HCT116 (cell line): Measurements from ENCODE around the gene ZNF446. TPM values are rescaled to one million over a fixed set of nuclear protein-coding genes. Genes with fewer than 3 reads are reported as not detected.

Source experiments
- ATAC-seq: fragments of 200-7000 bp; cut with Tn5 transposase; 2 replicates; pipeline ENCODE4 v1.9.1; 2020; ENCODE audit warnings: mild to moderate bottlenecking, moderate library complexity
- BruUV-seq: library from RNA; stranded (reverse); fragments of 400-500 nt; replicated peaks from 2 replicates; lab custom pipeline; 2021; lab: Mats Ljungman, UMichigan
- CTCF ChIA-PET: fragments of 300-600 bp; sonication (Branson Sonifier 250); formaldehyde crosslinking; loops from one replicate; lab custom pipeline; 2021; ENCODE audit warnings: antibody characterized with exemption; lab: Charles Lee
- POLR2A ChIA-PET: fragments of 300-600, 350-600 bp; sonication (Branson Sonifier 250); formaldehyde crosslinking; loops from one replicate; lab custom pipeline; 2021; ENCODE audit warnings: antibody characterized with exemption; lab: Charles Lee
- RAD21 ChIA-PET, 2 experiments: fragments of 300-600 bp; sonication (Branson Sonifier 250); formaldehyde crosslinking; loops; one replicate each; lab custom pipeline; 2023; ENCODE audit warnings: low total read pairs in 2 of 2; ENCODE audit not compliant: uncharacterized antibody in 2 of 2, unreplicated experiment in 2 of 2, low non-redundant PET in 1 of 2; lab: Charles Lee
- DNase-seq: peaks from one replicate; pipeline ENCODE4 v3.0.0-alpha.2; 2010; ENCODE audit warnings: low read depth, low spot score
- H2AFZ ChIP-seq: fragments of 200-600 bp; shearing (Covaris generic), sonication (generic); 2 replicates; pipeline ENCODE4 v1.6.1; 2017; ENCODE audit warnings: low read depth, mixed run types, mixed read lengths, antibody characterized with exemption, low read length; ENCODE audit not compliant: poor library complexity, severe bottlenecking
- H3K27ac ChIP-seq: 2 replicates; pipeline ENCODE4 v1.5.1; 2012; ENCODE audit warnings: low read depth, low read length
- H3K27me3 ChIP-seq: fragments of 200-600 bp; sonication (generic); 2 replicates; pipeline ENCODE4 v1.6.1; 2016; ENCODE audit warnings: mixed run types, low read length, mixed read lengths; ENCODE audit not compliant: insufficient read depth
- H3K36me3 ChIP-seq, 2 experiments: fragments of 200-500 bp in 1 of 2; fragments of 200-600 bp in 1 of 2; sonication (Bioruptor generic) in 1 of 2; sonication (generic) in 1 of 2; 2 replicates each; pipeline versions ENCODE4 v1.5.1 to v1.6.1; 2014 to 2016; ENCODE audit warnings: low read length in 2 of 2, inconsistent platforms in 1 of 2, mixed read lengths in 1 of 2, mixed run types in 1 of 2; ENCODE audit not compliant: insufficient read depth in 2 of 2, control insufficient read depth in 1 of 2
- H3K4me1 ChIP-seq, 2 experiments: fragments of 200-600 bp in 1 of 2; sonication (generic) in 1 of 2; 2 replicates each; pipeline versions ENCODE4 v1.5.1 to v1.6.1; 2012 to 2017; ENCODE audit warnings: low read length in 2 of 2, inconsistent platforms in 1 of 2, mild to moderate bottlenecking in 1 of 2, mixed read lengths in 1 of 2, mixed run types in 1 of 2, moderate library complexity in 1 of 2; ENCODE audit not compliant: insufficient read depth in 2 of 2, control insufficient read depth in 1 of 2
- H3K4me2 ChIP-seq: fragments of 200-600 bp; sonication (generic); 2 replicates; pipeline ENCODE4 v1.6.1; 2017; ENCODE audit warnings: mixed run types, low read length, mixed read lengths
- H3K4me3 ChIP-seq, 2 experiments: fragments of 200-600 bp in 1 of 2; sonication (generic) in 1 of 2; replicated peaks in 1 of 2; 2 replicates each; pipeline ENCODE4 v1.5.1; 2011 to 2016; ENCODE audit warnings: low read length in 2 of 2, control low read depth in 1 of 2, low read depth in 1 of 2, mild to moderate bottlenecking in 1 of 2, mixed read lengths in 1 of 2, mixed run types in 1 of 2
- H3K79me2 ChIP-seq: fragments of 200-600 bp; sonication (generic); 2 replicates; pipeline ENCODE4 v1.6.1; 2017; ENCODE audit warnings: mild to moderate bottlenecking, mixed run types, low read length, moderate library complexity, mixed read lengths; ENCODE audit not compliant: insufficient read depth
- H3K9ac ChIP-seq: fragments of 200-600 bp; sonication (generic); 2 replicates; pipeline ENCODE4 v1.6.1; 2016; ENCODE audit warnings: low read length, mixed read lengths
- H3K9me2 ChIP-seq: fragments of 200-600 bp; sonication (generic), shearing (Covaris generic); 2 replicates; pipeline ENCODE4 v1.6.1; 2017; ENCODE audit warnings: mixed run types, mild to moderate bottlenecking, moderate library complexity; ENCODE audit not compliant: insufficient read depth
- H3K9me3 ChIP-seq, 2 experiments: fragments of 200-500 bp in 1 of 2; fragments of 200-600 bp in 1 of 2; sonication (Bioruptor generic) in 1 of 2; sonication (generic) in 1 of 2; 2 replicates each; pipeline ENCODE4 v1.6.1; 2014 to 2017; ENCODE audit warnings: low read length in 2 of 2, mixed read lengths in 2 of 2, inconsistent platforms in 1 of 2, low read depth in 1 of 2, mild to moderate bottlenecking in 1 of 2, mixed run types in 1 of 2, moderate library complexity in 1 of 2; ENCODE audit not compliant: control insufficient read depth in 1 of 2, insufficient read depth in 1 of 2
- H4K20me1 ChIP-seq: fragments of 200-600 bp; sonication (generic), shearing (Covaris generic); 2 replicates; pipeline ENCODE4 v1.6.1; 2017; ENCODE audit warnings: mixed run types, mild to moderate bottlenecking, moderate library complexity; ENCODE audit not compliant: insufficient read depth
- CBX3 ChIP-seq: IDR thresholded peaks from 2 replicates; pipeline ENCODE4 v1.6.1; 2012; ENCODE audit warnings: low read depth
- CEBPB ChIP-seq: IDR thresholded peaks from 2 replicates; pipeline ENCODE4 v1.6.1; 2012; ENCODE audit warnings: low read depth
- EGR1 ChIP-seq: IDR thresholded peaks from 2 replicates; pipeline ENCODE4 v1.6.1; 2012; ENCODE audit warnings: low read depth
- ELF1 ChIP-seq: IDR thresholded peaks from 2 replicates; pipeline ENCODE4 v1.6.1; 2012; ENCODE audit warnings: low read depth, borderline replicate concordance
- EZH2 ChIP-seq: fragments of 200-600 bp; sonication (generic); IDR thresholded peaks from 2 replicates; pipeline ENCODE4 v1.6.1; 2017; ENCODE audit warnings: antibody characterized with exemption, mixed run types
- EZH2phosphoT487 ChIP-seq: fragments of 200-600 bp; IDR thresholded peaks from 2 replicates; pipeline ENCODE4 v1.6.1; 2018; ENCODE audit warnings: antibody characterized with exemption, borderline replicate concordance
- FOSL1 ChIP-seq: IDR thresholded peaks from 2 replicates; pipeline ENCODE4 v1.6.1; 2012; ENCODE audit warnings: low read depth
- POLR2A ChIP-seq: IDR thresholded peaks from 2 replicates; pipeline ENCODE4 v1.7.0; 2011; ENCODE audit warnings: borderline replicate concordance; ENCODE audit not compliant: insufficient read depth, insufficient read length; ENCODE audit errors: extremely low read depth
- POLR2AphosphoS5 ChIP-seq: IDR thresholded peaks from 2 replicates; pipeline ENCODE4 v1.6.1; 2011; ENCODE audit warnings: mild to moderate bottlenecking, low read depth, low read length, moderate library complexity
- RAD21 ChIP-seq: IDR thresholded peaks from 2 replicates; pipeline ENCODE4 v1.6.1; 2012; ENCODE audit warnings: low read depth, mild to moderate bottlenecking
- SIN3A ChIP-seq: IDR thresholded peaks from 2 replicates; pipeline ENCODE4 v1.6.1; 2012; ENCODE audit warnings: low read depth
- SP1 ChIP-seq: IDR thresholded peaks from 2 replicates; pipeline ENCODE4 v1.6.1; 2012; ENCODE audit warnings: low read depth
- TCF7L2 ChIP-seq: IDR thresholded peaks from 2 replicates; pipeline ENCODE4 v1.7.0; 2011; ENCODE audit warnings: borderline replicate concordance, inconsistent platforms; ENCODE audit not compliant: insufficient read depth, insufficient read length; ENCODE audit errors: extremely low read depth
- YY1 ChIP-seq: IDR thresholded peaks from 2 replicates; pipeline ENCODE4 v1.6.1; 2011; ENCODE audit warnings: low read length, low read depth, moderate library complexity, mild to moderate bottlenecking; ENCODE audit not compliant: insufficient replicate concordance; ENCODE audit errors: extremely low read depth
- ZFX ChIP-seq: fragments of 450-650 bp; IDR thresholded peaks from 2 replicates; pipeline ENCODE4 v1.6.1; 2017
- intact Hi-C: fragments of 100-400 bp; cut with micrococcal nuclease; formaldehyde crosslinking; loops from 2 replicates; pipeline ENCODE4 v1.10.0; 2022
- total RNA-seq: library from RNA; stranded (reverse); gene quantifications from one replicate; pipeline ENCODE4 v1.2.1, GENCODE V29; 2021; ENCODE audit not compliant: unreplicated experiment
- TF ChIP-seq, protein P1 (sequence below): IDR thresholded peaks from 2 replicates; pipeline ENCODE4 v1.6.1; 2012
- TF ChIP-seq, protein P2 (sequence below): IDR thresholded peaks from 2 replicates; pipeline ENCODE4 v1.6.1; 2012; ENCODE audit warnings: low read depth
- TF ChIP-seq, protein P3 (sequence below), 3 experiments: fragments of 200-600 bp in 1 of 3; sonication (generic) in 1 of 3; IDR thresholded peaks in 2 of 3; conservative IDR thresholded peaks in 1 of 3; 2 replicates each; pipeline ENCODE4 v1.5.1; 2012 to 2017; ENCODE audit warnings: low read depth in 2 of 3, low read length in 2 of 3, antibody characterized with exemption in 1 of 3, borderline replicate concordance in 1 of 3, control low read depth in 1 of 3, mild to moderate bottlenecking in 1 of 3, mixed read lengths in 1 of 3, mixed run types in 1 of 3, moderate library complexity in 1 of 3; ENCODE audit not compliant: insufficient read depth in 1 of 3
- TF ChIP-seq, protein P4 (sequence below): IDR thresholded peaks from 2 replicates; pipeline ENCODE4 v1.6.1; 2012
- TF ChIP-seq, protein P5 (sequence below): IDR thresholded peaks from 2 replicates; pipeline ENCODE4 v1.6.1; 2011; ENCODE audit warnings: mild to moderate bottlenecking, low read length, moderate library complexity; ENCODE audit not compliant: insufficient replicate concordance; ENCODE audit errors: extremely low read depth

The ZNF446 gene
- total RNA-seq, 1 experiment from 2014 or later: 6.5 TPM

DNA sequence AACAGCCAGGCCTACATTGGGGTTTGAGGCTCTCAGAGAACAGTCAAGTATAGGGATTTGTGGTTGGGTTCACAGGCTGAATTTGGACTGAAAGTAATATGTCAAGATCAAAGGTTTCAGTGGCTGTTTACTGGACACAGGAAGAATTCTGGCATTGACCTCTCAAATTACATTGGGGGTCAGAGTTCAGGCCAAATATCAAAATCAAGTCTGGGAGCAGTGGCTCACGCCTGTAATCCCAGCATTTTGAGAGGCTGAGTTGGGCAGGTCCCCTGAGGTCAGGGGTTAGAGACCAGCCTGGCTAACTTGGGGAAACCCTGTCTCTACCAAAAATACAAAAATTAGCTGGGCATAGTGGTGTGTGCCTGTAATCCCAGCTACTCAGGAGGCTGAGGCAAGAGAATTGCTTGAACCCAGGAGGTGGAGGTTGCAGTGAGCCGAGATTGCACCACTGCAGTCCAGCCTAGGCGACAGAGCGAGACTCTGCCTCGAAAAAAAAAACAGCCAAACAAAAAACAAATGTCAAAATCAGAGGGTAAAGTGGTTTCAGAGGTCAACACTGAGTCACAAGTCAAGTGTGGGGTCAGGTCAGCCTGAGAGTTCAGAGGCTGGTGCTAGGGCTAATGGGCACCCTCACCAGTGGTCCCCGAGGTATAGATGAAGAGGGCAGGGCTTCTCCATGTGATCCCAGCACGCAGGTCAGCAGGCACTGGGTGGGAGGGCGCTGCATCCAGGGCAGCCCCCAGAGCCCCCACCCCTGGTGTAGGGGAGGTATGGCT lies 34.1 kb downstream of the ZNF446 start:
- DNase-seq (no peak), ATAC-seq (no peak)
- Histone ChIP-seq H2AFZ (no peak overlapping the region), H3K9ac (no peak overlapping the region), H3K79me2 (peaks cover 15% of the 10 kb centered on the region), H3K4me1 (peaks cover 6 to 15% of the 10 kb centered on the region in 2 experiments; a peak in 3 of 4 replicates), H3K27me3 (no peaks in the 10 kb centered on the region), H3K4me3 (no peak overlapping the region), H4K20me1 (no peaks in the 10 kb centered on the region), H3K4me2 (no peak overlapping the region), H3K9me2 (no peaks in the 10 kb centered on the region), H3K9me3 (no peaks in the 10 kb centered on the region), H3K36me3 (no peaks in the 10 kb centered on the region), H3K27ac (no peak overlapping the region)
- TF ChIP-seq EZH2phosphoT487: no peak
- TF ChIP-seq, protein P1, sequence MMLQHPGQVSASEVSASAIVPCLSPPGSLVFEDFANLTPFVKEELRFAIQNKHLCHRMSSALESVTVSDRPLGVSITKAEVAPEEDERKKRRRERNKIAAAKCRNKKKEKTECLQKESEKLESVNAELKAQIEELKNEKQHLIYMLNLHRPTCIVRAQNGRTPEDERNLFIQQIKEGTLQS: no peak
- TF ChIP-seq YY1: no peak
- no peak for TF ChIP-seq ELF1
- no peak for TF ChIP-seq POLR2A
- no peak for TF ChIP-seq FOSL1
- TF ChIP-seq, protein P2, sequence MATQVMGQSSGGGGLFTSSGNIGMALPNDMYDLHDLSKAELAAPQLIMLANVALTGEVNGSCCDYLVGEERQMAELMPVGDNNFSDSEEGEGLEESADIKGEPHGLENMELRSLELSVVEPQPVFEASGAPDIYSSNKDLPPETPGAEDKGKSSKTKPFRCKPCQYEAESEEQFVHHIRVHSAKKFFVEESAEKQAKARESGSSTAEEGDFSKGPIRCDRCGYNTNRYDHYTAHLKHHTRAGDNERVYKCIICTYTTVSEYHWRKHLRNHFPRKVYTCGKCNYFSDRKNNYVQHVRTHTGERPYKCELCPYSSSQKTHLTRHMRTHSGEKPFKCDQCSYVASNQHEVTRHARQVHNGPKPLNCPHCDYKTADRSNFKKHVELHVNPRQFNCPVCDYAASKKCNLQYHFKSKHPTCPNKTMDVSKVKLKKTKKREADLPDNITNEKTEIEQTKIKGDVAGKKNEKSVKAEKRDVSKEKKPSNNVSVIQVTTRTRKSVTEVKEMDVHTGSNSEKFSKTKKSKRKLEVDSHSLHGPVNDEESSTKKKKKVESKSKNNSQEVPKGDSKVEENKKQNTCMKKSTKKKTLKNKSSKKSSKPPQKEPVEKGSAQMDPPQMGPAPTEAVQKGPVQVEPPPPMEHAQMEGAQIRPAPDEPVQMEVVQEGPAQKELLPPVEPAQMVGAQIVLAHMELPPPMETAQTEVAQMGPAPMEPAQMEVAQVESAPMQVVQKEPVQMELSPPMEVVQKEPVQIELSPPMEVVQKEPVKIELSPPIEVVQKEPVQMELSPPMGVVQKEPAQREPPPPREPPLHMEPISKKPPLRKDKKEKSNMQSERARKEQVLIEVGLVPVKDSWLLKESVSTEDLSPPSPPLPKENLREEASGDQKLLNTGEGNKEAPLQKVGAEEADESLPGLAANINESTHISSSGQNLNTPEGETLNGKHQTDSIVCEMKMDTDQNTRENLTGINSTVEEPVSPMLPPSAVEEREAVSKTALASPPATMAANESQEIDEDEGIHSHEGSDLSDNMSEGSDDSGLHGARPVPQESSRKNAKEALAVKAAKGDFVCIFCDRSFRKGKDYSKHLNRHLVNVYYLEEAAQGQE: no peak
- no peak for TF ChIP-seq POLR2AphosphoS5
- TF ChIP-seq SIN3A: no peak
- TF ChIP-seq TCF7L2: no peak
- no peak for TF ChIP-seq CEBPB
- TF ChIP-seq CBX3: no peak
- TF ChIP-seq, protein P3, sequence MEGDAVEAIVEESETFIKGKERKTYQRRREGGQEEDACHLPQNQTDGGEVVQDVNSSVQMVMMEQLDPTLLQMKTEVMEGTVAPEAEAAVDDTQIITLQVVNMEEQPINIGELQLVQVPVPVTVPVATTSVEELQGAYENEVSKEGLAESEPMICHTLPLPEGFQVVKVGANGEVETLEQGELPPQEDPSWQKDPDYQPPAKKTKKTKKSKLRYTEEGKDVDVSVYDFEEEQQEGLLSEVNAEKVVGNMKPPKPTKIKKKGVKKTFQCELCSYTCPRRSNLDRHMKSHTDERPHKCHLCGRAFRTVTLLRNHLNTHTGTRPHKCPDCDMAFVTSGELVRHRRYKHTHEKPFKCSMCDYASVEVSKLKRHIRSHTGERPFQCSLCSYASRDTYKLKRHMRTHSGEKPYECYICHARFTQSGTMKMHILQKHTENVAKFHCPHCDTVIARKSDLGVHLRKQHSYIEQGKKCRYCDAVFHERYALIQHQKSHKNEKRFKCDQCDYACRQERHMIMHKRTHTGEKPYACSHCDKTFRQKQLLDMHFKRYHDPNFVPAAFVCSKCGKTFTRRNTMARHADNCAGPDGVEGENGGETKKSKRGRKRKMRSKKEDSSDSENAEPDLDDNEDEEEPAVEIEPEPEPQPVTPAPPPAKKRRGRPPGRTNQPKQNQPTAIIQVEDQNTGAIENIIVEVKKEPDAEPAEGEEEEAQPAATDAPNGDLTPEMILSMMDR (IDR thresholded peaks at IDR 0.05 in 2 of 3, conservative IDR thresholded peaks at IDR 0.05 in 1 of 3; ENCODE audit: borderline replicate concordance in 1 of 3, insufficient read depth in 1 of 3, low read depth in 2 of 3, low read length in 2 of 3): no peak
- no peak for TF ChIP-seq EZH2
- no peak for TF ChIP-seq EGR1
- no peak for TF ChIP-seq ZFX
- TF ChIP-seq, protein P4, sequence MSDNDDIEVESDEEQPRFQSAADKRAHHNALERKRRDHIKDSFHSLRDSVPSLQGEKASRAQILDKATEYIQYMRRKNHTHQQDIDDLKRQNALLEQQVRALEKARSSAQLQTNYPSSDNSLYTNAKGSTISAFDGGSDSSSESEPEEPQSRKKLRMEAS: no peak
- no peak for TF ChIP-seq SP1
- TF ChIP-seq RAD21: no peak
- TF ChIP-seq, protein P5, sequence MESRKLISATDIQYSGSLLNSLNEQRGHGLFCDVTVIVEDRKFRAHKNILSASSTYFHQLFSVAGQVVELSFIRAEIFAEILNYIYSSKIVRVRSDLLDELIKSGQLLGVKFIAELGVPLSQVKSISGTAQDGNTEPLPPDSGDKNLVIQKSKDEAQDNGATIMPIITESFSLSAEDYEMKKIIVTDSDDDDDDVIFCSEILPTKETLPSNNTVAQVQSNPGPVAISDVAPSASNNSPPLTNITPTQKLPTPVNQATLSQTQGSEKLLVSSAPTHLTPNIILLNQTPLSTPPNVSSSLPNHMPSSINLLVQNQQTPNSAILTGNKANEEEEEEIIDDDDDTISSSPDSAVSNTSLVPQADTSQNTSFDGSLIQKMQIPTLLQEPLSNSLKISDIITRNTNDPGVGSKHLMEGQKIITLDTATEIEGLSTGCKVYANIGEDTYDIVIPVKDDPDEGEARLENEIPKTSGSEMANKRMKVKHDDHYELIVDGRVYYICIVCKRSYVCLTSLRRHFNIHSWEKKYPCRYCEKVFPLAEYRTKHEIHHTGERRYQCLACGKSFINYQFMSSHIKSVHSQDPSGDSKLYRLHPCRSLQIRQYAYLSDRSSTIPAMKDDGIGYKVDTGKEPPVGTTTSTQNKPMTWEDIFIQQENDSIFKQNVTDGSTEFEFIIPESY: no peak
- intact Hi-C loops: no loop called here
- ChIA-PET CTCF (no interaction called here), RAD21 (no interaction called here), POLR2A (no interaction called here)
- BruUV-seq: no TSS peak
